AML-193 (cell line): Measurements from ENCODE around the gene NDUFS1.
"Not testable (repeated sequence)": the region's sequence is repeated elsewhere in the genome, so short reads cannot be mapped to it uniquely, and the experiment has no call there.

Experiments used
- DNase-seq, 2 experiments: peaks; one replicate each; lab custom pipeline; 2025; lab: John Stamatoyannopoulos, UW

The NDUFS1 gene

GRCh38 chr2:206098471-206098870 lies 60.8 kb downstream of the NDUFS1 start:
- DNase-seq: no peak

- DNase-seq: no peak
These were observed 62.4 kb downstream of the NDUFS1 start for GRCh38 chr2:206096876-206097275.

- peak; percentile 70 to 73 for DNase-seq
These were observed 63.5 kb downstream of the NDUFS1 start for GRCh38 chr2:206095536-206096332.

- no peak for DNase-seq
These were observed 66.9 kb downstream of the NDUFS1 start for GRCh38 chr2:206092297-206092696.

- no peak for DNase-seq
These were observed 71.0 kb downstream of the NDUFS1 start for GRCh38 chr2:206088248-206088647.

GRCh38 chr2:206086716-206087350 lies 72.4 kb downstream of the NDUFS1 start:
- peak in 1 of 2 experiments; percentile 24 for DNase-seq

- DNase-seq: peak; percentile 78 to 81
These were observed 73.3 kb downstream of the NDUFS1 start, which contains the start of gene INO80D for GRCh38 chr2:206085742-206086445. Gene INO80D, minus strand, starts transcription at chr2:206086174. Its CDS starts 23,158 bp downstream, at chr2:206063016.

GRCh38 chr2:206084870-206085741 lies 74.1 kb downstream of the NDUFS1 start:
- no peak for DNase-seq

- peak; percentile 5 to 41 for DNase-seq
These were observed 74.8 kb downstream of the NDUFS1 start for GRCh38 chr2:206084439-206084869.

GRCh38 chr2:206083602-206084438 lies 75.4 kb downstream of the NDUFS1 start:
- DNase-seq: peak; percentile 5 to 26

GRCh38 chr2:206082298-206082843 lies 76.9 kb downstream of the NDUFS1 start:
- no peak for DNase-seq

- no peak for DNase-seq
These were observed 78.3 kb downstream of the NDUFS1 start for GRCh38 chr2:206080927-206081326.

- DNase-seq: no peak
These were observed 79.4 kb downstream of the NDUFS1 start for GRCh38 chr2:206079699-206080465.

- DNase-seq: not testable (repeated sequence)
These were observed 81.4 kb downstream of the NDUFS1 start for GRCh38 chr2:206077879-206078278.

- no peak for DNase-seq
These were observed 84.1 kb downstream of the NDUFS1 start for GRCh38 chr2:206075113-206075512.

GRCh38 chr2:206071807-206072206 lies 87.4 kb downstream of the NDUFS1 start:
- no peak for DNase-seq

- DNase-seq: no peak
These were observed 89.8 kb downstream of the NDUFS1 start for GRCh38 chr2:206069417-206069816.

- no peak for DNase-seq
These were observed 91.0 kb downstream of the NDUFS1 start for GRCh38 chr2:206068207-206068606.
